Progenitor cell of endocrine pancreas (in vitro differentiated cells): Measurements from ENCODE around the gene MFN2. TPM values are rescaled to one million over a fixed set of nuclear protein-coding genes. Genes with fewer than 3 reads are reported as not detected.
A peak's percentile ranks its signal among the peaks of the same experiment; 100 is the strongest.
"Not testable (repeated sequence)": the region's sequence is repeated elsewhere in the genome, so short reads cannot be mapped to it uniquely, and the experiment has no call there.

ENCODE experiments used
- DNase-seq: peaks from one replicate; pipeline ENCODE4 v3.0.0; 2021; ENCODE audit warnings: low spot score; ENCODE audit not compliant: unreplicated experiment
- H3K27ac Mint-ChIP-seq: 2 replicates; pipeline ENCODE4 v1.8.0; 2021; ENCODE audit warnings: mild to moderate bottlenecking, moderate library complexity, mixed read lengths
- H3K27me3 Mint-ChIP-seq: 2 replicates; pipeline ENCODE4 v1.8.0; 2021; ENCODE audit warnings: mixed read lengths
- H3K36me3 Mint-ChIP-seq: 2 replicates; pipeline ENCODE4 v1.8.0; 2022; ENCODE audit warnings: mixed read lengths; ENCODE audit not compliant: insufficient read depth
- H3K4me1 Mint-ChIP-seq: 2 replicates; pipeline ENCODE4 v1.8.0; 2021; ENCODE audit warnings: low read depth, mixed read lengths
- H3K4me3 Mint-ChIP-seq: 2 replicates; pipeline ENCODE4 v1.8.0; 2021; ENCODE audit warnings: low read depth, mild to moderate bottlenecking, moderate library complexity, mixed read lengths
- H3K9me3 Mint-ChIP-seq: 2 replicates; pipeline ENCODE4 v1.8.0; 2021; ENCODE audit warnings: low read depth, mixed read lengths
- CTCF ChIP-seq: fragments of 200-600 bp; sonication (generic); IDR thresholded peaks from one replicate; pipeline ENCODE4 v1.5.0; 2021; ENCODE audit warnings: antibody characterized with exemption, mild to moderate bottlenecking; ENCODE audit not compliant: unreplicated experiment
- total RNA-seq: library from RNA; stranded (reverse); gene quantifications from 2 replicates; pipeline ENCODE4 v1.2.1, GENCODE V29; 2021

Gene MFN2
- total RNA-seq, 1 donor from 2014 or later: 55.8 TPM

DNA sequence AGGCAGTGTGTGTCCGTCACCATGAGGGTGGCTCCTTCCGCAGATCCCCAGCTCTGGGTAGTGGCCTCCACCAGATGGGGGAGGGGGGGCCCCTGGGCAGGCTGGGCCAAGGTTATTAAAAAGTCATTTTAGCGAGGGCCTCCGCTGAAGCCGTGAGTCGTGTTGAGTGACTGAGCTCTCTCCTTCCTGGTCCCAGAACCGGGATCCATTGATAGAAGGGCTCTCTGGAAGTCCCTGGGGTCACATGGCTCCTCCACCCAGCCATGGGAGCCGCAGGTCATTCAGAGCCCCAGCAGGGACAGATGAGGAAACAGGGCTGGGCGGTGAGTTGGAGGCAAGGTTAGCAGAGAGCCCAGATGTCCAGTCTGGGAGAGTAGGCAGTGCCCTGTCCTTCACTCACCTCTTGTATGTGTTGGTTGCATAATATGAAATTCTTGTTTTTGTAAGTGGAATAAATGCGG is 51.9 kb downstream of the MFN2 start:
- Mint-ChIP-seq H3K4me1 (no peaks in the 10 kb centered on the region), H3K27me3 (no peaks in the 10 kb centered on the region), H3K9me3 (no peaks in the 10 kb centered on the region), H3K27ac (no peak overlapping the region), H3K4me3 (no peak overlapping the region), H3K36me3 (peaks cover 8% of the 10 kb centered on the region)
- no peak for DNase-seq
- no peak for TF ChIP-seq CTCF

GRCh38 chr1:12033441-12033840 is 53.2 kb downstream of the MFN2 start:
- not testable (repeated sequence) for H3K9me3 Mint-ChIP-seq, H3K27me3 Mint-ChIP-seq, H3K27ac Mint-ChIP-seq, H3K36me3 Mint-ChIP-seq, DNase-seq, H3K4me3 Mint-ChIP-seq, H3K4me1 Mint-ChIP-seq

DNA sequence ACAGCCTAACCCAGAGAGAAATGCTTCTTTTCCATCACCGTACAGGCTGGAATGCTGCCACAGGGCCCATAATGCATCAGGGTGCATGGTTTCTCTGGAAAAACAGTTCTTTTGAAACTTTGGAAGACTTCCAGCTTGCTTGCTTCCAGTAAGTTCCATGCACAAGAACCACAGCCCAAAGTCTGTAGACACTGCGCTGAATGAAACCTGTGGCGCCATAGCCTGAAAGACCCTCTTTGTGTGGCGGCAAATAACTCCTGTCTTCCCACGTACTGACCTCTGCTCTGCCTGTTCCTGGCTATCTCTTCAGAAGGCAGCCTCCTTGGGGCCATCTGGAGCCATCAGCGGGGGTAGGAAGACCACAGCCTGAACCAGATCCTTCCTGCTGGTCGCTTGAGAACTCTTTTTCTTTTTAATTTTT is 54.1 kb downstream of the MFN2 start:
- TF ChIP-seq CTCF: no peak
- Mint-ChIP-seq H3K9me3 (no peaks in the 10 kb centered on the region), H3K36me3 (no peaks in the 10 kb centered on the region), H3K27me3 (peaks cover 6% of the 10 kb centered on the region), H3K4me1 (peaks cover 2% of the 10 kb centered on the region), H3K27ac (no peak overlapping the region), H3K4me3 (no peak overlapping the region)
- DNase-seq: no peak

GRCh38 chr1:12035312-12035711 is 55.1 kb downstream of the MFN2 start:
- Mint-ChIP-seq H3K27me3 (peaks cover 6% of the 10 kb centered on the region), H3K9me3 (no peaks in the 10 kb centered on the region)
- TF ChIP-seq CTCF: no peak

DNA sequence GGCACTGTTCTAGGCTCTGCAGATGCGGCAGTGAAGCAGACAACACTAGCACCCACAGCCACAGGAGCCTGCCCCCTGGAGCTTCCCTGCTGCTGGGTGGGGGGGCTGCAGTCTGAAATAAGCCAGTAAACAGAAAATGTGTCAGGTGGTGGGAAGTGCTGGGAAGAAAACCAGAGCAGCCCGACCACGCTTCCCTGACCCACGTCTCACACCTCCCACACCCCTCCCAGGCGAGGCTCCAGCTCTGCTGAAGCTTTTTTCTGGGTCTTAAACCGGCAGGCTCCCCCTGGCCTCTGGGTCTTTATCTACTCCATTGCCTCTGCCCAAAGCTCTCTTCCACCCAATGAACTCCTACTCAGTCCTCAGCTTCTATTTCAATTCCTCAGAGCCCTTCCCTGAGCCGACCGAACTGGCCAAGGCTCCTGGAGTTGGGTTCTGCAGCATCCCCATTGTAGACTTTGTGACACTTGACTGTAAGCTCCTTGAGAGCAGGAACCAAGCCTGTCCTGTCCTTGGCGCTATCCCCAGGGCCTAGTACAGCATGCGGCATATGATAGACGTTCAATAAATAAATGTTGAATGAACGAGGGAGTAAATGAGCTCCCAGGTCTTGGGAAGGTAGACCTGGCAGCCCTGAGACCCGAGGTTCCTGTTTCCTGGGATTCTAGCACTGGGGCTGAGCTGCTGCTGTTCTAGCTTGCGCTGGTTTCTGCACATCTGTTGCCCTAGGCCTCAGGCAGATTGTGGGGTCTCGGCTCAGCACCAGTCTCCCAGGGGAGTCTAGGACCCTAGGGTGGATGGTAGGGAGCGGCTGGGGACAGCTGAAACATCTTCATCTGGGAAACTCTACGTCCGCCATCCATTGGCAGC is 57.5 kb downstream of the MFN2 start:
- no peak for DNase-seq
- no peak overlapping the region for H3K27ac Mint-ChIP-seq
- TF ChIP-seq CTCF: no peak
- H3K9me3 Mint-ChIP-seq: no peaks in the 10 kb centered on the region
- H3K4me3 Mint-ChIP-seq: no peak overlapping the region
- H3K27me3 Mint-ChIP-seq: peaks cover 6% of the 10 kb centered on the region
- H3K4me1 Mint-ChIP-seq: peaks cover 2% of the 10 kb centered on the region
- H3K36me3 Mint-ChIP-seq: no peaks in the 10 kb centered on the region

More at GRCh38 chr1:12035312-12035711, 55.1 kb downstream of the MFN2 start:
- Mint-ChIP-seq H3K4me1 (peaks cover 2% of the 10 kb centered on the region), H3K36me3 (no peaks in the 10 kb centered on the region), H3K4me3 (no peak overlapping the region), H3K27ac (peak overlapping the region; percentile 1)
- DNase-seq: no peak
